K562 (cell line): ENCODE results near the gene CNPY4. TPM values are rescaled to one million over a fixed set of nuclear protein-coding genes. Genes with fewer than 3 reads are reported as not detected.
A peak's percentile ranks its signal among the peaks of the same experiment; 100 is the strongest.

Source experiments
- BDP1 ChIP-seq: IDR thresholded peaks from 3 replicates; pipeline ENCODE4 v1.6.1; 2011; ENCODE audit not compliant: insufficient read length, insufficient read depth
- CHD2 ChIP-seq: IDR thresholded peaks from 2 replicates; pipeline ENCODE4 v1.6.1; 2011; ENCODE audit warnings: low read depth, low read length
- FOXA3 ChIP-seq, 2 experiments: fragments of 450-650 bp in 1 of 2; sonication (generic) in 1 of 2; formaldehyde crosslinking; IDR thresholded peaks in 1 of 2; conservative IDR thresholded peaks in 1 of 2; 2 replicates each; pipeline versions ENCODE4 v1.4.0 to v1.8.0; 2020 to 2022; ENCODE audit warnings: mild to moderate bottlenecking in 2 of 2, missing genetic modification reagents in 1 of 2
- HDAC1 ChIP-seq, 2 experiments: fragments of 450-650 bp; IDR thresholded peaks; 2 replicates each; pipeline ENCODE4 v1.6.1; 2016 to 2017; ENCODE audit warnings: inconsistent platforms in 1 of 2, mild to moderate bottlenecking in 1 of 2, moderate library complexity in 1 of 2
- PHF8 ChIP-seq: fragments of 200-600 bp; sonication (generic); IDR thresholded peaks from 2 replicates; pipeline ENCODE4 v1.6.1; 2012; ENCODE audit warnings: mixed run types, mild to moderate bottlenecking, inconsistent platforms, low read length, moderate library complexity, borderline replicate concordance
- TBL1XR1 ChIP-seq, 2 experiments: IDR thresholded peaks; 2 replicates each; pipeline ENCODE4 v1.6.1; 2012; ENCODE audit warnings: improper control_type of control experiment in 2 of 2, low read length in 2 of 2, mild to moderate bottlenecking in 1 of 2
- THAP7 ChIP-seq: fragments of 250-450 bp; sonication (Bioruptor Pico); IDR thresholded peaks from 2 replicates; pipeline ENCODE4 v1.5.0; 2021
- ZBTB40 ChIP-seq, 2 experiments: fragments of 450-650 bp in 1 of 2; sonication (generic) in 1 of 2; formaldehyde crosslinking in 1 of 2; IDR thresholded peaks; 2 replicates each; pipeline versions ENCODE4 v1.7.1 to v1.9.0; 2016 to 2022; ENCODE audit warnings: inconsistent platforms in 1 of 2, mild to moderate bottlenecking in 1 of 2, missing genetic modification reagents in 1 of 2
- ZNF766 ChIP-seq: fragments of 200-800 bp; sonication (Bioruptor generic); conservative IDR thresholded peaks from 2 replicates; pipeline ENCODE4 v1.6.1; 2016; ENCODE audit warnings: missing genetic modification characterization, missing compliant biosample characterization
- polyA plus RNA-seq, 8 experiments: library from polyadenylated mRNA; depleted of rRNA in 4 of 8; stranded (reverse) in 5 of 8; unstranded in 3 of 8; fragments of >200 nt; fragmentation: Nextera tagmentation in 2 of 8; fragmentation: Illumina TruSeq in 1 of 8; extraction: Ambion mirVana in 2 of 8; extraction: Trizol in 1 of 8; gene quantifications; 2 replicates each; pipeline versions ENCODE4 v1.2.1 to v1.2.3, GENCODE V29; 2011 to 2014; ENCODE audit warnings: inconsistent platforms in 1 of 8, missing spikeins in 1 of 8
- total RNA-seq, 7 experiments: library from RNA; depleted of rRNA in 6 of 7; stranded (reverse); fragments of >200 nt in 6 of 7; fragmentation: Illumina TruSeq in 2 of 7; extraction: Trizol in 2 of 7; gene quantifications; 2 replicates each; pipeline versions ENCODE4 v1.2.1 to v1.2.3, GENCODE V29; 2011 to 2021; ENCODE audit warnings: low replicate concordance in 1 of 7
- TF ChIP-seq, protein P1 (sequence below): fragments of 450-650 bp; formaldehyde crosslinking; IDR thresholded peaks from 2 replicates; pipeline ENCODE4 v1.4.0; 2022; ENCODE audit warnings: mild to moderate bottlenecking, moderate library complexity
- TF ChIP-seq, protein P2 (sequence below): fragments of 250-450 bp; sonication (Bioruptor Pico); IDR thresholded peaks from 2 replicates; pipeline ENCODE4 v1.4.0; 2020; ENCODE audit warnings: mild to moderate bottlenecking, moderate library complexity

The CNPY4 gene
- total and polyA plus RNA-seq, 9 of the 15 experiments (the other 6 are each of a cell fraction or from before 2014, with no cell fraction given): 1.9 to 11.2 (median 7.0) TPM

DNA sequence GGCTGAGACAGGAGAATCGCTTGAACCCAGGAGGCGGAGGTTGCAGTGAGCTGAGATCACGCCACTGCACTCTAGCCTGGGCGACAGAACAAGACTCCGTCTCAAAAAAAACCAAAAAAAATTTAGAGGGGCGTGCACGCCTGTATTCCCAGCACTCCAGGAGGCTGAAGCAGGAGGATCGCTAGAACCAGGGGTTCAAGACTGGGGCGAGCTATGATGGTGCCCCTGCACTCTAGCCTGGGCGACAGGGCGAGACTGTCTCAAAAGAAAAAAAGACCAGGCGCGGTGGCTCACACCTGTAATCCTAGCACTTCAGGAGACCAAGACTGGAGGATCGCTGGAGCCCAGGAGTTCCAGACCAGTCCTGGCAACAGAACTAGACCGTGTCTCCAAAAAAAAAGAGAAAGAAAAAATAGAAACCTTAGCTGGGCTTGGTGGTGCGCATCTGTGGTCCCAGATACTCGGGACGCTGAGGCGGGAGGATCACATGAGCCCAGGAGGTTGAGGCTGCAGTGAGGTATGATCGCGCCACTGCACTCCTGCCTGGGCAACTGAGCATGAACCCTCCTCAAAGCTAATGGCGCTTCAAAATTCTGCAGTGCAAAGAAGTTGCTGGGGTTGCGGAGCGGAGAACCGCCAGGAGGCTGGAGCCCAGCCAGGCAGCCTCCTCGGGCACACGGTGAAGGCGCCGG lies 7.0 kb downstream of the CNPY4 start (continued):
- TF ChIP-seq BDP1 (no peak), PHF8 (no peak), HDAC1 (IDR thresholded peaks at IDR 0.05) (peak in 1 of 2 experiments; percentile 5; a peak in 1 of 4 replicates), CHD2 (peak; percentile 66), ZBTB40 (IDR thresholded peaks at IDR 0.05) (0 out of 2 replicates have a peak, but pooled peaks have one; percentile 7), ZBTB40 (CRISPR knock-in tag; IDR thresholded peaks at IDR 0.05) (no peak), TBL1XR1 (IDR thresholded peaks at IDR 0.05; ENCODE audit: low read length in 2 of 2) (0 out of 4 replicates have a peak, but pooled peaks have one; percentile 22 to 52), ZNF766 (0 out of 2 replicates have a peak, but pooled peaks have one; percentile 42), THAP7 (CRISPR knock-in tag) (0 out of 2 replicates have a peak, but pooled peaks have one; percentile 8), FOXA3 (CRISPR knock-in tag; conservative IDR thresholded peaks at IDR 0.05 in 1 of 2, IDR thresholded peaks at IDR 0.05 in 1 of 2) (0 out of 4 replicates have a peak, but pooled peaks of 1 of the 2 experiments have one; percentile 30)
- TF ChIP-seq, protein P1, sequence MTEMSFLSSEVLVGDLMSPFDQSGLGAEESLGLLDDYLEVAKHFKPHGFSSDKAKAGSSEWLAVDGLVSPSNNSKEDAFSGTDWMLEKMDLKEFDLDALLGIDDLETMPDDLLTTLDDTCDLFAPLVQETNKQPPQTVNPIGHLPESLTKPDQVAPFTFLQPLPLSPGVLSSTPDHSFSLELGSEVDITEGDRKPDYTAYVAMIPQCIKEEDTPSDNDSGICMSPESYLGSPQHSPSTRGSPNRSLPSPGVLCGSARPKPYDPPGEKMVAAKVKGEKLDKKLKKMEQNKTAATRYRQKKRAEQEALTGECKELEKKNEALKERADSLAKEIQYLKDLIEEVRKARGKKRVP (CRISPR knock-in tag): 0 out of 2 replicates have a peak, but pooled peaks have one; percentile 5
- TF ChIP-seq, protein P2, sequence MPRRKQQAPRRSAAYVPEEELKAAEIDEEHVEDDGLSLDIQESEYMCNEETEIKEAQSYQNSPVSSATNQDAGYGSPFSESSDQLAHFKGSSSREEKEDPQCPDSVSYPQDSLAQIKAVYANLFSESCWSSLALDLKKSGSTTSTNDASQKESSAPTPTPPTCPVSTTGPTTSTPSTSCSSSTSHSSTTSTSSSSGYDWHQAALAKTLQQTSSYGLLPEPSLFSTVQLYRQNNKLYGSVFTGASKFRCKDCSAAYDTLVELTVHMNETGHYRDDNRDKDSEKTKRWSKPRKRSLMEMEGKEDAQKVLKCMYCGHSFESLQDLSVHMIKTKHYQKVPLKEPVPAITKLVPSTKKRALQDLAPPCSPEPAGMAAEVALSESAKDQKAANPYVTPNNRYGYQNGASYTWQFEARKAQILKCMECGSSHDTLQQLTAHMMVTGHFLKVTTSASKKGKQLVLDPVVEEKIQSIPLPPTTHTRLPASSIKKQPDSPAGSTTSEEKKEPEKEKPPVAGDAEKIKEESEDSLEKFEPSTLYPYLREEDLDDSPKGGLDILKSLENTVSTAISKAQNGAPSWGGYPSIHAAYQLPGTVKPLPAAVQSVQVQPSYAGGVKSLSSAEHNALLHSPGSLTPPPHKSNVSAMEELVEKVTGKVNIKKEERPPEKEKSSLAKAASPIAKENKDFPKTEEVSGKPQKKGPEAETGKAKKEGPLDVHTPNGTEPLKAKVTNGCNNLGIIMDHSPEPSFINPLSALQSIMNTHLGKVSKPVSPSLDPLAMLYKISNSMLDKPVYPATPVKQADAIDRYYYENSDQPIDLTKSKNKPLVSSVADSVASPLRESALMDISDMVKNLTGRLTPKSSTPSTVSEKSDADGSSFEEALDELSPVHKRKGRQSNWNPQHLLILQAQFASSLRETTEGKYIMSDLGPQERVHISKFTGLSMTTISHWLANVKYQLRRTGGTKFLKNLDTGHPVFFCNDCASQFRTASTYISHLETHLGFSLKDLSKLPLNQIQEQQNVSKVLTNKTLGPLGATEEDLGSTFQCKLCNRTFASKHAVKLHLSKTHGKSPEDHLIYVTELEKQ (CRISPR knock-in tag): no peak
